Chondrocyte (in vitro differentiated cells): ENCODE measurements around the gene EVA1C. TPM values are rescaled to one million over a fixed set of nuclear protein-coding genes. Genes with fewer than 3 reads are reported as not detected.
"Not testable (repeated sequence)": the region's sequence is repeated elsewhere in the genome, so short reads cannot be mapped to it uniquely, and the experiment has no call there.

ENCODE experiments used
- DNase-seq: peaks from one replicate; pipeline ENCODE4 v3.0.0; 2021; ENCODE audit warnings: mixed read lengths, low spot score
- H3K27ac Mint-ChIP-seq: one replicate; pipeline ENCODE4 v1.8.0; 2021; ENCODE audit warnings: mild to moderate bottlenecking, moderate library complexity, mixed read lengths; ENCODE audit not compliant: unreplicated experiment
- H3K27me3 Mint-ChIP-seq: 2 replicates; pipeline ENCODE4 v1.8.0; 2021; ENCODE audit warnings: low read depth, mixed read lengths
- H3K36me3 Mint-ChIP-seq: 2 replicates; pipeline ENCODE4 v1.8.0; 2021; ENCODE audit warnings: low read depth, mixed read lengths
- H3K4me1 Mint-ChIP-seq: 2 replicates; pipeline ENCODE4 v1.8.0; 2021; ENCODE audit warnings: low read depth, mild to moderate bottlenecking, mixed read lengths
- H3K4me3 Mint-ChIP-seq: one replicate; pipeline ENCODE4 v1.8.0; 2021; ENCODE audit warnings: mild to moderate bottlenecking, moderate library complexity, mixed read lengths; ENCODE audit not compliant: unreplicated experiment
- H3K9me3 Mint-ChIP-seq: 2 replicates; pipeline ENCODE4 v1.8.0; 2021; ENCODE audit warnings: low read depth, mixed read lengths
- CTCF ChIP-seq: fragments of 200-600 bp; sonication (generic); IDR thresholded peaks from 2 replicates; pipeline ENCODE4 v1.5.0; 2021; ENCODE audit warnings: antibody characterized with exemption, mild to moderate bottlenecking, moderate library complexity
- total RNA-seq: library from RNA; stranded (reverse); gene quantifications from 3 replicates; pipeline ENCODE4 v1.2.1, GENCODE V29; 2021

The EVA1C gene
- total RNA-seq, 1 donor from 2014 or later = 2.0 TPM

- peaks cover 7% of the 10 kb centered on the region for H3K9me3 Mint-ChIP-seq
- TF ChIP-seq CTCF = no peak
- peaks cover under 1% of the 10 kb centered on the region for H3K4me1 Mint-ChIP-seq
- H3K36me3 Mint-ChIP-seq = no peaks in the 10 kb centered on the region
- DNase-seq = no peak
- peaks cover 1% of the 10 kb centered on the region for H3K27me3 Mint-ChIP-seq
- no peak overlapping the region for H3K4me3 Mint-ChIP-seq
- no peak overlapping the region for H3K27ac Mint-ChIP-seq
Observed at GRCh38 chr21:32529679-32530078, 117.2 kb downstream of the EVA1C start.

- H3K36me3 Mint-ChIP-seq, H3K4me1 Mint-ChIP-seq, H3K27me3 Mint-ChIP-seq, DNase-seq, H3K27ac Mint-ChIP-seq, H3K9me3 Mint-ChIP-seq, H3K4me3 Mint-ChIP-seq: not testable (repeated sequence)
Observed at GRCh38 chr21:32530809-32531208, 118.3 kb downstream of the EVA1C start.

GRCh38 chr21:32531561-32531960, 119.1 kb downstream of the EVA1C start:
- H3K9me3 Mint-ChIP-seq, H3K27ac Mint-ChIP-seq, H3K4me1 Mint-ChIP-seq: not testable (repeated sequence)

GRCh38 chr21:32532636-32533035, 120.1 kb downstream of the EVA1C start:
- Mint-ChIP-seq H3K36me3 (peaks cover 2% of the 10 kb centered on the region), H3K27me3 (peaks cover 3% of the 10 kb centered on the region), H3K9me3 (peaks cover 3% of the 10 kb centered on the region), H3K4me1 (no peaks in the 10 kb centered on the region), H3K4me3 (no peak overlapping the region), H3K27ac (no peak overlapping the region)
- TF ChIP-seq CTCF = no peak
- DNase-seq = no peak

More at GRCh38 chr21:32531561-32531960, 119.1 kb downstream of the EVA1C start:
- H3K27me3 Mint-ChIP-seq, H3K4me3 Mint-ChIP-seq, DNase-seq, H3K36me3 Mint-ChIP-seq: not testable (repeated sequence)

GRCh38 chr21:32533053-32533452, 120.5 kb downstream of the EVA1C start:
- no peak for TF ChIP-seq CTCF
- Mint-ChIP-seq H3K4me1 (no peaks in the 10 kb centered on the region), H3K36me3 (peaks cover 2% of the 10 kb centered on the region), H3K4me3 (no peak overlapping the region), H3K9me3 (no peaks in the 10 kb centered on the region), H3K27me3 (peaks cover 3% of the 10 kb centered on the region), H3K27ac (no peak overlapping the region)
- DNase-seq = no peak

- Mint-ChIP-seq H3K4me3 (no peak overlapping the region), H3K36me3 (peaks cover 2% of the 10 kb centered on the region), H3K4me1 (no peaks in the 10 kb centered on the region), H3K27ac (no peak overlapping the region), H3K27me3 (peaks cover 6% of the 10 kb centered on the region), H3K9me3 (no peaks in the 10 kb centered on the region)
- TF ChIP-seq CTCF = no peak
- DNase-seq = no peak
Observed at GRCh38 chr21:32533611-32534010, 121.1 kb downstream of the EVA1C start.
